A549 (cell line): ENCODE results near the gene LY6G6D.

Source experiments
- CHD4 ChIP-seq: fragments of 200-600 bp; sonication (generic); IDR thresholded peaks from 2 replicates; pipeline ENCODE4 v1.6.1; 2016; ENCODE audit warnings: antibody characterized with exemption, mild to moderate bottlenecking, borderline replicate concordance
- TF ChIP-seq, protein P1 (sequence below): fragments of >200 bp; sonication (Bioruptor Twin); formaldehyde crosslinking; IDR thresholded peaks from 3 replicates; pipeline ENCODE4 v1.5.1; 2016

- TF ChIP-seq, protein P1, sequence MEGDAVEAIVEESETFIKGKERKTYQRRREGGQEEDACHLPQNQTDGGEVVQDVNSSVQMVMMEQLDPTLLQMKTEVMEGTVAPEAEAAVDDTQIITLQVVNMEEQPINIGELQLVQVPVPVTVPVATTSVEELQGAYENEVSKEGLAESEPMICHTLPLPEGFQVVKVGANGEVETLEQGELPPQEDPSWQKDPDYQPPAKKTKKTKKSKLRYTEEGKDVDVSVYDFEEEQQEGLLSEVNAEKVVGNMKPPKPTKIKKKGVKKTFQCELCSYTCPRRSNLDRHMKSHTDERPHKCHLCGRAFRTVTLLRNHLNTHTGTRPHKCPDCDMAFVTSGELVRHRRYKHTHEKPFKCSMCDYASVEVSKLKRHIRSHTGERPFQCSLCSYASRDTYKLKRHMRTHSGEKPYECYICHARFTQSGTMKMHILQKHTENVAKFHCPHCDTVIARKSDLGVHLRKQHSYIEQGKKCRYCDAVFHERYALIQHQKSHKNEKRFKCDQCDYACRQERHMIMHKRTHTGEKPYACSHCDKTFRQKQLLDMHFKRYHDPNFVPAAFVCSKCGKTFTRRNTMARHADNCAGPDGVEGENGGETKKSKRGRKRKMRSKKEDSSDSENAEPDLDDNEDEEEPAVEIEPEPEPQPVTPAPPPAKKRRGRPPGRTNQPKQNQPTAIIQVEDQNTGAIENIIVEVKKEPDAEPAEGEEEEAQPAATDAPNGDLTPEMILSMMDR = no peak
- TF ChIP-seq CHD4 = no peak
Observed at GRCh38 chr6:31761343-31761742, 46.2 kb downstream of the LY6G6D start.
